ENCODE measurements around the gene MYH15.

MYH15 gene

GRCh38 chr3:108509263-108509662 lies 1.1 kb downstream of the MYH15 start:
- DNase-seq (ENCODE audit: low read depth): no peak

- no peak for DNase-seq (ENCODE audit: low read depth)
Observed at GRCh38 chr3:108507902-108508301, 2.5 kb downstream of the MYH15 start.

GRCh38 chr3:108505811-108506210 lies 4.6 kb downstream of the MYH15 start:
- no peak for DNase-seq (ENCODE audit: low read depth)

GRCh38 chr3:108503722-108504121 lies 6.7 kb downstream of the MYH15 start:
- no peak for DNase-seq (ENCODE audit: low read depth)

GRCh38 chr3:108501535-108501934 lies 8.9 kb downstream of the MYH15 start:
- no peak for DNase-seq (ENCODE audit: low read depth)

GRCh38 chr3:108500728-108501127 lies 9.7 kb downstream of the MYH15 start:
- no peak for DNase-seq (ENCODE audit: low read depth)

GRCh38 chr3:108497271-108497670 lies 13.1 kb downstream of the MYH15 start:
- no peak for DNase-seq (ENCODE audit: low read depth)

GRCh38 chr3:108495717-108496116 lies 14.7 kb downstream of the MYH15 start:
- no peak for DNase-seq (ENCODE audit: low read depth)

- no peak for DNase-seq (ENCODE audit: low read depth)
Observed at GRCh38 chr3:108494906-108495531, 15.4 kb downstream of the MYH15 start.

- DNase-seq (ENCODE audit: low read depth): no peak
Observed at GRCh38 chr3:108493862-108494261, 16.5 kb downstream of the MYH15 start.

- DNase-seq (ENCODE audit: low read depth): no peak
Observed at GRCh38 chr3:108491456-108491855, 18.9 kb downstream of the MYH15 start.

- DNase-seq (ENCODE audit: low read depth): no peak
Observed at GRCh38 chr3:108489776-108490175, 20.6 kb downstream of the MYH15 start.

GRCh38 chr3:108488631-108489030 lies 21.8 kb downstream of the MYH15 start:
- DNase-seq (ENCODE audit: low read depth): no peak

- DNase-seq (ENCODE audit: low read depth): no peak
Observed at GRCh38 chr3:108487439-108487838, 23.0 kb downstream of the MYH15 start.

GRCh38 chr3:108486941-108487340 lies 23.5 kb downstream of the MYH15 start:
- no peak for DNase-seq (ENCODE audit: low read depth)

- no peak for DNase-seq (ENCODE audit: low read depth)
Observed at GRCh38 chr3:108486338-108486737, 24.1 kb downstream of the MYH15 start.

GRCh38 chr3:108485146-108485545 lies 25.2 kb downstream of the MYH15 start:
- DNase-seq (ENCODE audit: low read depth): no peak

- no peak for DNase-seq (ENCODE audit: low read depth)
Observed at GRCh38 chr3:108479224-108479623, 31.2 kb downstream of the MYH15 start.

- no peak for DNase-seq (ENCODE audit: low read depth)
Observed at GRCh38 chr3:108477511-108478147, 32.8 kb downstream of the MYH15 start.

GRCh38 chr3:108475220-108475782 lies 35.1 kb downstream of the MYH15 start:
- DNase-seq (ENCODE audit: low read depth): no peak

GRCh38 chr3:108474581-108474980 lies 35.8 kb downstream of the MYH15 start:
- DNase-seq (ENCODE audit: low read depth): no peak

- no peak for DNase-seq (ENCODE audit: low read depth)
Observed at GRCh38 chr3:108473711-108474110, 36.7 kb downstream of the MYH15 start.

GRCh38 chr3:108472001-108472591 lies 38.3 kb downstream of the MYH15 start:
- DNase-seq (ENCODE audit: low read depth): no peak

Data from stimulated activated CD8-positive, alpha-beta memory T cell treated with anti-CD3 and anti-CD28 coated beads, Interleukin-12 subunit alpha, Interleukin-12 subunit beta, amount 100 ng/mL, for 4 hours (primary cell).